SK-N-SH (cell line): ENCODE data around the gene UNC93B1. TPM values are rescaled to one million over a fixed set of nuclear protein-coding genes. Genes with fewer than 3 reads are reported as not detected.
"Not testable (repeated sequence)": the region's sequence is repeated elsewhere in the genome, so short reads cannot be mapped to it uniquely, and the experiment has no call there.

Experiments used
- CTCF ChIA-PET: fragments of 300-600, 350-600 bp; formaldehyde crosslinking; extraction: SDS; loops from one replicate; lab custom pipeline; 2021; lab: Yijun Ruan, JAX
- POLR2A ChIA-PET: fragments of 350-600 bp; sonication (Branson Sonifier 250); formaldehyde crosslinking; extraction: SDS; loops from one replicate; lab custom pipeline; 2020; ENCODE audit warnings: antibody characterized with exemption, inconsistent platforms; lab: Yijun Ruan, JAX
- DNase-seq: peaks from one replicate; pipeline ENCODE4 v3.0.0; 2012
- H2AFZ ChIP-seq: fragments of 200-600 bp; sonication (generic); 2 replicates; pipeline ENCODE4 v1.8.1; 2016; ENCODE audit warnings: antibody characterized with exemption, mild to moderate bottlenecking, low read depth
- H3F3A ChIP-seq: fragments of 200-600 bp; sonication (generic); replicated peaks from 2 replicates; pipeline ENCODE3; 2016; ENCODE audit warnings: antibody characterized with exemption, mild to moderate bottlenecking; ENCODE audit not compliant: insufficient read depth
- H3K27ac ChIP-seq, 2 experiments: fragments of 200-500 bp in 1 of 2; fragments of 200-600 bp in 1 of 2; sonication (Bioruptor generic) in 1 of 2; sonication (generic), shearing (Covaris generic) in 1 of 2; 2 replicates each; pipeline versions ENCODE4 v1.5.1 to v1.6.1; 2014 to 2016; ENCODE audit warnings: low read depth in 2 of 2, inconsistent platforms in 1 of 2, low read length in 1 of 2, mild to moderate bottlenecking in 1 of 2, mixed read lengths in 1 of 2
- H3K27me3 ChIP-seq: fragments of 200-600 bp; sonication (generic), shearing (Covaris generic); 2 replicates; pipeline ENCODE4 v1.6.1; 2016; ENCODE audit warnings: mixed run types; ENCODE audit not compliant: insufficient read depth
- H3K36me3 ChIP-seq, 2 experiments: fragments of 200-500 bp in 1 of 2; fragments of 200-600 bp in 1 of 2; sonication (Bioruptor generic) in 1 of 2; sonication (generic) in 1 of 2; replicated peaks in 1 of 2; 2 replicates each; pipeline versions ENCODE3 to v1.5.1; 2014 to 2016; ENCODE audit warnings: low read length in 1 of 2, mild to moderate bottlenecking in 1 of 2; ENCODE audit not compliant: insufficient read depth in 2 of 2, control insufficient read depth in 1 of 2
- H3K4me1 ChIP-seq, 2 experiments: fragments of 200-500 bp in 1 of 2; fragments of 200-600 bp in 1 of 2; sonication (Bioruptor generic) in 1 of 2; sonication (generic), shearing (Covaris generic) in 1 of 2; 2 replicates each; pipeline versions ENCODE4 v1.5.1 to v1.6.1; 2014 to 2016; ENCODE audit warnings: low read depth in 1 of 2, low read length in 1 of 2, mixed run types in 1 of 2; ENCODE audit not compliant: insufficient read depth in 2 of 2, control insufficient read depth in 1 of 2
- H3K4me2 ChIP-seq: fragments of 200-600 bp; sonication (generic), shearing (Covaris generic); 2 replicates; pipeline ENCODE4 v1.6.1; 2017; ENCODE audit warnings: mixed run types
- H3K4me3 ChIP-seq, 2 experiments: fragments of 200-500 bp in 1 of 2; fragments of 200-600 bp in 1 of 2; sonication (Bioruptor generic) in 1 of 2; sonication (generic), shearing (Covaris generic) in 1 of 2; 2 replicates each; pipeline versions ENCODE4 v1.5.1 to v1.8.1; 2014 to 2016; ENCODE audit warnings: low read depth in 2 of 2, inconsistent platforms in 1 of 2, low read length in 1 of 2, mild to moderate bottlenecking in 1 of 2, mixed read lengths in 1 of 2, moderate library complexity in 1 of 2
- H3K79me2 ChIP-seq: fragments of 200-600 bp; sonication (generic); 2 replicates; pipeline ENCODE4 v1.8.1; 2017; ENCODE audit warnings: mild to moderate bottlenecking; ENCODE audit not compliant: insufficient read depth
- H3K9ac ChIP-seq: fragments of 200-600 bp; sonication (generic); 2 replicates; pipeline ENCODE4 v1.6.1; 2017; ENCODE audit warnings: mixed run types
- H3K9me2 ChIP-seq: fragments of 200-600 bp; sonication (generic); 2 replicates; pipeline ENCODE4 v1.6.1; 2017; ENCODE audit warnings: mixed run types
- H3K9me3 ChIP-seq: fragments of 200-600 bp; sonication (generic); 2 replicates; pipeline ENCODE4 v1.6.1; 2017; ENCODE audit warnings: mixed run types, mild to moderate bottlenecking, moderate library complexity
- H4K20me1 ChIP-seq: fragments of 200-600 bp; sonication (generic); 2 replicates; pipeline ENCODE4 v1.6.1; 2017; ENCODE audit warnings: mild to moderate bottlenecking, mixed run types; ENCODE audit not compliant: insufficient read depth
- RAD21 ChIP-seq: IDR thresholded peaks from 2 replicates; pipeline ENCODE4 v1.6.1; 2012; ENCODE audit warnings: mild to moderate bottlenecking, low read length
- SMC3 ChIP-seq: IDR thresholded peaks from 2 replicates; pipeline ENCODE4 v1.6.1; 2012; ENCODE audit warnings: low read depth, low read length, improper control_type of control experiment
- WGBS: methylation state at CpG from one replicate; pipeline ENCODE4 v1.1.6; 2017; ENCODE audit warnings: low lambda C conversion rate; 5-methylcytosine and 5-hydroxymethylcytosine counted together
- polyA plus RNA-seq, 3 experiments: library from polyadenylated mRNA; depleted of rRNA; stranded (reverse); fragments of >200 nt; gene quantifications; 2 replicates each; pipeline ENCODE4 v1.2.3, GENCODE V29; 2012
- TF ChIP-seq, protein P1 (sequence below): fragments of 200-600 bp; sonication (generic); IDR thresholded peaks from 2 replicates; pipeline ENCODE4 v1.6.1; 2017; ENCODE audit warnings: antibody characterized with exemption, mild to moderate bottlenecking, moderate library complexity

Gene UNC93B1
- polyA plus RNA-seq, 1 of the 3 experiments (the other 2 are of a cell fraction): 28.9 TPM

DNA sequence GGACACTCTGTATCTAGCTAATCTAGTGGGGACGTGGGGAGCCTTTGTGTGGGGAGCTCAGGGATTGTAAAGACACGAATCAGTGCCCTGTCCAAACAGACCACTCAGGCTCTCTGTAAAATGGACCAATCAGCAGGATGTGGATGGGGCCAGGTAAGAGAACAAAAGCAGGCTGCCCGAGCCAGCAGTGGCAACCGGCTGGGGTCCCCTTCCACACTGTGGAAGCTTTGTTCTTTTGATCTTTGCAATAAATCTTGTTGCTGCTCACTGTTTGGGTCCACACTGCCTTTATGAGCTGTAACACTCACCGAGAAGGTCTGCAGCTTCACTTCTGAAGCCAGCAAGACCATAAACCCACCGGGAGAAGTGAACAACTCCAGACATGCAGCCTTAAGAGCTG, 40.0 kb downstream of the UNC93B1 start:
- H3F3A ChIP-seq, H3K4me1 ChIP-seq, H3K27me3 ChIP-seq, H4K20me1 ChIP-seq, H3K9me2 ChIP-seq, DNase-seq, H3K4me3 ChIP-seq, H3K79me2 ChIP-seq, POLR2A ChIA-PET, H3K9me3 ChIP-seq, H3K36me3 ChIP-seq, H3K4me2 ChIP-seq, H3K9ac ChIP-seq, H2AFZ ChIP-seq, H3K27ac ChIP-seq: not testable (repeated sequence)
- CTCF ChIA-PET: interaction anchor here (1.0 kb wide), 1 partner anchor 30 kb away, joined by 3 read pairs; no protein-coding TSS in a partner anchor
- WGBS: 31% methylated on average over 4 of the region's 6 CpGs

DNA sequence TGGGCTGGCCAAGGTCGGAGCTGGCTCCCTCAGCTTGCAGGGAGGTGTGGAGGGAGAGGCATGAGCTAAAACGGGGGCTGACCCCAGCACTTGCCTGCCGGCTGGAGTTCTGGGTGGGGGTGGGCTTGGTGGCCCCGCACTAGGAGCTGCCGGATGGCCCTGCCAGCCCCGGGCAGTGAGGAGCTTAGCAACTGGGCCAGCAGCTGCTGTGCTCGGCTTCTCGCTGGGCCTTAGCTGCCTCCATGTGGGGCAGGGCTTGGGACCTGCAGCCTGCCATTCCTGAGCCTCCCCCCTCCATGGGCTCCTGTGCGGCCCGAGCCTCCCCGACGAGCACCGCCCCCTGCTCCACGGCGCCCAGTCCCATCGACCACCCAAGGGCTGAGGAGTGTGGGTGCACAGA, 40.7 kb downstream of the UNC93B1 start:
- CTCF ChIA-PET: interaction anchor here (1.0 kb wide), 1 partner anchor 31 kb away, joined by 3 read pairs; no protein-coding TSS in a partner anchor

DNA sequence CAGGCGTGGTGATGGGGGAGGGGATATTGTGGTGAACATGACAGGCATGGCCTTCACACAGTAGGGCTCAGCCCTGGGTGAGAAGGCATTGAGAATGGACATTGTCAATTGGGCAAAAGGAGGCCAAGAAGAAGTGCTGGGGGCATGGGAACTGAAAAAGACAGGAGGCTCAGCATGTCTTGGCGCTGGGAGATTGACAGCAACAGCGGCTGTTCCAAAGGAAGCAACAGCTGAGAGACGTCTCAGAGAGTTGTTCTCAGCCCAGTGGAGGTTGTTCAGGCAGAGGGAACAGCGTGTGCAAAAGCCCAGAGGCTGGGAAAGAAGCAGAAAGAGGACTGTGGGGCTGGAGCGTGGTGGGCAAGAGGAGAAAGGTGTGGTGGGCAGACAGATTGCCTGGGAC, 47.7 kb downstream of the UNC93B1 start:
- H3F3A ChIP-seq, POLR2A ChIA-PET: not testable (repeated sequence)
- WGBS: 59% methylated on average over 6 of the region's 6 CpGs

More for the DNA sequence above, 40.7 kb downstream of the UNC93B1 start:
- 40% methylated on average over 2 of the region's 16 CpGs for WGBS
- H3K9me3 ChIP-seq, H3K27me3 ChIP-seq, H3K4me1 ChIP-seq, H3K9ac ChIP-seq, H4K20me1 ChIP-seq, H3K4me3 ChIP-seq, H2AFZ ChIP-seq, H3K79me2 ChIP-seq, H3K9me2 ChIP-seq, H3K27ac ChIP-seq, H3K36me3 ChIP-seq, POLR2A ChIA-PET, H3F3A ChIP-seq, H3K4me2 ChIP-seq: not testable (repeated sequence)
- DNase-seq: peak; percentile 14

DNA sequence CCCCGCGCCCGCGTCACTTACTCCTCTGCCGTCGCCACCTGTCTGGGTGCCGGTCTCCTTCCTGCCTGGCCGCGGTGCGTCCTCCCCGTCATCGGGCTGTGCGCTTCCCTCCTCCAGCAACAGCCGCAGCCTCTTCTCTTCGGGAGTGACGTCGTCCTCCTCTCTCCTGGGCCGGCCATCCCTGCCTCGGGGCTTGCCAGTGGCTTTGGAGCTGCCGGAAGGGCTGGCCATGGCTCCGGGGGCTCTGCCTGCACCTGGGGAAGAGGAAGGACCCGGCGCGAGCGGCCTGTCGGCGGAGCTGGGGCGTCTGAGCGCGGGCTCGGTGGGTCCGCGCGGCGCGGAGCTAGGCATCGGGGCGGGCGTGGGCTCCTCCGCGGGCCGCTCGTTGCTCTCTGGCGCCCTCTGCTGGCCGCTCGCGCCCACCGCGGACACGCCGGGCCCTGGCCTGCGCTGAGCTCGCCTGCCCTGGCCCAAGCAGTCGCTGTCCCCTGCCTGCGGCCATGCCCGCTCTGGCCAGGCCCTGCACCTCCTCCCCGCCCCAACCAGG, 48.4 kb downstream of the UNC93B1 start:
- peak overlapping the region; percentile 44 to 58; a peak in 3 of 4 replicates for H3K4me3 ChIP-seq
- H3K9ac ChIP-seq, POLR2A ChIA-PET, H3K27me3 ChIP-seq, H3K79me2 ChIP-seq, H3F3A ChIP-seq, H3K4me1 ChIP-seq, H3K9me2 ChIP-seq, H3K27ac ChIP-seq, H3K36me3 ChIP-seq, H3K9me3 ChIP-seq, H4K20me1 ChIP-seq: not testable (repeated sequence)
- DNase-seq: peak; percentile 93
- CTCF ChIA-PET: interaction anchor here (0.6 to 2.1 kb wide), 19 partner anchors 8 to 450 kb away, joined by 3 to 6 read pairs (median 4); partner anchors contain the start of gene PITPNM1
- TF ChIP-seq RAD21 (peak; percentile 55), SMC3 (peak; percentile 60)
- TF ChIP-seq, protein P1, sequence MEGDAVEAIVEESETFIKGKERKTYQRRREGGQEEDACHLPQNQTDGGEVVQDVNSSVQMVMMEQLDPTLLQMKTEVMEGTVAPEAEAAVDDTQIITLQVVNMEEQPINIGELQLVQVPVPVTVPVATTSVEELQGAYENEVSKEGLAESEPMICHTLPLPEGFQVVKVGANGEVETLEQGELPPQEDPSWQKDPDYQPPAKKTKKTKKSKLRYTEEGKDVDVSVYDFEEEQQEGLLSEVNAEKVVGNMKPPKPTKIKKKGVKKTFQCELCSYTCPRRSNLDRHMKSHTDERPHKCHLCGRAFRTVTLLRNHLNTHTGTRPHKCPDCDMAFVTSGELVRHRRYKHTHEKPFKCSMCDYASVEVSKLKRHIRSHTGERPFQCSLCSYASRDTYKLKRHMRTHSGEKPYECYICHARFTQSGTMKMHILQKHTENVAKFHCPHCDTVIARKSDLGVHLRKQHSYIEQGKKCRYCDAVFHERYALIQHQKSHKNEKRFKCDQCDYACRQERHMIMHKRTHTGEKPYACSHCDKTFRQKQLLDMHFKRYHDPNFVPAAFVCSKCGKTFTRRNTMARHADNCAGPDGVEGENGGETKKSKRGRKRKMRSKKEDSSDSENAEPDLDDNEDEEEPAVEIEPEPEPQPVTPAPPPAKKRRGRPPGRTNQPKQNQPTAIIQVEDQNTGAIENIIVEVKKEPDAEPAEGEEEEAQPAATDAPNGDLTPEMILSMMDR: peak; percentile 51
- H3K4me2 ChIP-seq: peak overlapping the region; percentile 83
- WGBS: 3% methylated on average over 19 of the region's 57 CpGs
- peak overlapping the region; percentile 90; the same call in 1 of the 2 replicates for H2AFZ ChIP-seq

More for the DNA sequence above, 47.7 kb downstream of the UNC93B1 start:
- CTCF ChIA-PET: interaction anchor here (1.1 to 2.1 kb wide), 16 partner anchors 9 to 253 kb away, joined by 3 to 6 read pairs (median 4); no protein-coding TSS in a partner anchor
- not testable (repeated sequence) for H3K36me3 ChIP-seq, H3K9ac ChIP-seq, H3K4me1 ChIP-seq, H3K9me2 ChIP-seq, H3K79me2 ChIP-seq, DNase-seq, H3K9me3 ChIP-seq, H2AFZ ChIP-seq, H3K4me2 ChIP-seq, H3K4me3 ChIP-seq, H3K27ac ChIP-seq, H4K20me1 ChIP-seq, H3K27me3 ChIP-seq

DNA sequence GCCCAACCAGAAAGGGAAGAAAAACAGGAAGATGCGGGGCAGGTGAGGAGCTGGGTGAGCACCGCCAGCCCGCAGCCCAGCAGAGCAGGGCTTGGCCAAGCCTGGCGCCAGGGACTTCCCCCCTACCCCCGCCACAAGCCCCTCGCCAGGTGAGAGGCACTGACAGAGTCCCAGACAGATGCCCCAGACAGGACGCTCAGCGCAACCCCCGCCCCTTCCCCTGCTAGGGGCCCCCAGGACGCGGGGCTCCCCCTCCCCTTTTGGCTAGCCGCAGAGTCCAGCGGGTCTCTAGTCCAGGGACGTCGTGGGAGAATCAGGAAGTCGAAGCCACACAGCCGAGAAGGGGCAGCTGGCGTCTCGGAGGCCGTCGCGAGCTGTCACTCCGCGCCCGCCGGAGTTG, 48.9 kb downstream of the UNC93B1 start:
- H3K27ac ChIP-seq, H3K9ac ChIP-seq, H3K36me3 ChIP-seq, H2AFZ ChIP-seq, POLR2A ChIA-PET, DNase-seq, H3K79me2 ChIP-seq, H3K4me1 ChIP-seq, H3K9me3 ChIP-seq, H3K9me2 ChIP-seq, H3K27me3 ChIP-seq, H3F3A ChIP-seq, H4K20me1 ChIP-seq: not testable (repeated sequence)
- 0 out of 4 replicates have a peak overlapping the region, but pooled peaks of 1 of the 2 experiments have one; percentile 58 for H3K4me3 ChIP-seq
- H3K4me2 ChIP-seq: peak overlapping the region; percentile 83
- CTCF ChIA-PET: interaction anchor here (1.1 to 2.1 kb wide), 17 partner anchors 8 to 254 kb away, joined by 3 to 6 read pairs (median 4); no protein-coding TSS in a partner anchor
- WGBS: 100% methylated on average over 1 of the region's 26 CpGs
